KBM-7 (cell line): ENCODE results near the gene LHX3.

Source experiments
- DNase-seq: peaks from one replicate; pipeline ENCODE4 v3.0.0-alpha.2; 2015
- in situ Hi-C: fragments of 300-500 bp; cut with MboI; formaldehyde crosslinking; loops from 2 replicates; pipeline ENCODE4 v1.14.3; 2020; ENCODE audit warnings: low sequenced_read_pairs, low pct_unique_long_range_greater_than_20kb, mixed read lengths

The LHX3 gene

GRCh38 chr9:136204838-136205706 lies at the start of gene LHX3:
Gene LHX3, minus strand, starts transcription at chr9:136205128. Its CDS starts 116 bp downstream, at chr9:136205012.
- in situ Hi-C loops: no loop called here

GRCh38 chr9:136253246-136254130 lies 48.6 kb upstream of the LHX3 start:
- DNase-seq: no peak
- in situ Hi-C loops: no loop called here

More at GRCh38 chr9:136204838-136205706, at the start of gene LHX3:
- DNase-seq: peak; percentile 16

GRCh38 chr9:136252846-136253245 lies 47.9 kb upstream of the LHX3 start:
- no peak for DNase-seq

GRCh38 chr9:136252281-136252680 lies 47.4 kb upstream of the LHX3 start:
- in situ Hi-C loops: no loop called here
- no peak for DNase-seq

More at GRCh38 chr9:136252846-136253245, 47.9 kb upstream of the LHX3 start:
- in situ Hi-C loops: no loop called here

- in situ Hi-C loops: no loop called here
- DNase-seq: no peak
Observed at GRCh38 chr9:136251264-136252115, 46.6 kb upstream of the LHX3 start.

GRCh38 chr9:136250676-136251075 lies 45.7 kb upstream of the LHX3 start:
- no peak for DNase-seq

GRCh38 chr9:136249877-136250559 lies 45.1 kb upstream of the LHX3 start:
- no peak for DNase-seq
- in situ Hi-C loops: no loop called here

More at GRCh38 chr9:136250676-136251075, 45.7 kb upstream of the LHX3 start:
- in situ Hi-C loops: no loop called here

- no peak for DNase-seq
- in situ Hi-C loops: no loop called here
Observed at GRCh38 chr9:136248951-136249876, 44.3 kb upstream of the LHX3 start.

- DNase-seq: no peak
- in situ Hi-C loops: no loop called here
Observed at GRCh38 chr9:136247947-136248637, 43.2 kb upstream of the LHX3 start.

- no peak for DNase-seq
- in situ Hi-C loops: no loop called here
Observed at GRCh38 chr9:136247551-136247916, 42.6 kb upstream of the LHX3 start.

GRCh38 chr9:136246849-136247550 lies 42.1 kb upstream of the LHX3 start:
- in situ Hi-C loops: no loop called here
- no peak for DNase-seq

- peak; percentile 47 for DNase-seq
Observed at GRCh38 chr9:136245219-136246150, 40.6 kb upstream of the LHX3 start, which contains the start of gene QSOX2. Gene QSOX2, minus strand, starts transcription at chr9:136245812. Its CDS starts 9 bp downstream, at chr9:136245803.

GRCh38 chr9:136244969-136245218 lies 40.0 kb upstream of the LHX3 start:
- DNase-seq: no peak
- in situ Hi-C loops: no loop called here

More at GRCh38 chr9:136245219-136246150, 40.6 kb upstream of the LHX3 start, which contains the start of gene QSOX2:
- in situ Hi-C loops: no loop called here

- in situ Hi-C loops: no loop called here
- DNase-seq: peak; percentile 73
Observed at GRCh38 chr9:136244122-136244968, 39.4 kb upstream of the LHX3 start.

GRCh38 chr9:136243631-136244030 lies 38.7 kb upstream of the LHX3 start:
- in situ Hi-C loops: no loop called here
- DNase-seq: no peak
